Neural progenitor cell (in vitro differentiated cells): Measurements from ENCODE around the gene DLG2.

Source experiments
- EZH2 ChIP-seq: fragments of 200-600 bp; sonication (generic); IDR thresholded peaks from 2 replicates; pipeline ENCODE4 v1.6.1; 2017; ENCODE audit warnings: antibody characterized with exemption, mild to moderate bottlenecking, moderate library complexity
- EZH2phosphoT487 ChIP-seq: fragments of 200-600 bp; sonication (generic); IDR thresholded peaks from 2 replicates; pipeline ENCODE4 v1.6.1; 2017; ENCODE audit warnings: antibody characterized with exemption
- TF ChIP-seq, protein P1 (sequence below): fragments of 200-600 bp; sonication (generic); IDR thresholded peaks from 2 replicates; pipeline ENCODE4 v1.5.1; 2017; ENCODE audit warnings: antibody characterized with exemption, mild to moderate bottlenecking

- TF ChIP-seq, protein P1, sequence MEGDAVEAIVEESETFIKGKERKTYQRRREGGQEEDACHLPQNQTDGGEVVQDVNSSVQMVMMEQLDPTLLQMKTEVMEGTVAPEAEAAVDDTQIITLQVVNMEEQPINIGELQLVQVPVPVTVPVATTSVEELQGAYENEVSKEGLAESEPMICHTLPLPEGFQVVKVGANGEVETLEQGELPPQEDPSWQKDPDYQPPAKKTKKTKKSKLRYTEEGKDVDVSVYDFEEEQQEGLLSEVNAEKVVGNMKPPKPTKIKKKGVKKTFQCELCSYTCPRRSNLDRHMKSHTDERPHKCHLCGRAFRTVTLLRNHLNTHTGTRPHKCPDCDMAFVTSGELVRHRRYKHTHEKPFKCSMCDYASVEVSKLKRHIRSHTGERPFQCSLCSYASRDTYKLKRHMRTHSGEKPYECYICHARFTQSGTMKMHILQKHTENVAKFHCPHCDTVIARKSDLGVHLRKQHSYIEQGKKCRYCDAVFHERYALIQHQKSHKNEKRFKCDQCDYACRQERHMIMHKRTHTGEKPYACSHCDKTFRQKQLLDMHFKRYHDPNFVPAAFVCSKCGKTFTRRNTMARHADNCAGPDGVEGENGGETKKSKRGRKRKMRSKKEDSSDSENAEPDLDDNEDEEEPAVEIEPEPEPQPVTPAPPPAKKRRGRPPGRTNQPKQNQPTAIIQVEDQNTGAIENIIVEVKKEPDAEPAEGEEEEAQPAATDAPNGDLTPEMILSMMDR, result no peak
- TF ChIP-seq EZH2, result no peak
- no peak for TF ChIP-seq EZH2phosphoT487
Measured at GRCh38 chr11:83831929-83832328, 1795.2 kb downstream of the DLG2 start.
